Ascending aorta (tissue), 2 donors: Measurements from ENCODE around the gene ZMAT5. TPM values are rescaled to one million over a fixed set of nuclear protein-coding genes. Genes with fewer than 3 reads are reported as not detected.

Experiments used
- DNase-seq, 2 donors: peaks; one replicate each; pipeline ENCODE4 v3.0.0-alpha.2; 2019; ENCODE audit warnings: low spot score in 2 of 2
- H3K27ac ChIP-seq, 2 donors: fragments of 200-600 bp; sonication (generic); one replicate each; pipeline ENCODE4 v1.5.1; 2016 to 2017; ENCODE audit warnings: mild to moderate bottlenecking in 1 of 2
- H3K27me3 ChIP-seq: fragments of 200-600 bp; sonication (generic); one replicate; pipeline ENCODE4 v1.5.1; 2017
- H3K36me3 ChIP-seq, 2 donors: fragments of 200-600 bp; sonication (generic); one replicate each; pipeline ENCODE4 v1.5.1; 2016
- H3K4me1 ChIP-seq, 2 donors: fragments of 200-600 bp; sonication (generic); one replicate each; pipeline ENCODE4 v1.5.1; 2016 to 2017; ENCODE audit warnings: mild to moderate bottlenecking in 1 of 2
- H3K4me3 ChIP-seq, 2 donors: fragments of 200-600 bp; sonication (generic); one replicate each; pipeline ENCODE4 v1.5.1; 2016 to 2017; ENCODE audit warnings: mild to moderate bottlenecking in 1 of 2
- H3K9me3 ChIP-seq, 2 donors: fragments of 200-600 bp; sonication (generic); one replicate each; pipeline ENCODE4 v1.5.1; 2016
- intact Hi-C: fragments of 100-400 bp; cut with DNase I; formaldehyde crosslinking; loops from one replicate; pipeline ENCODE4 v1.15.1; 2023
- total RNA-seq: library from RNA; depleted of rRNA; stranded (reverse); fragments of >200 nt; gene quantifications from one replicate; pipeline ENCODE4 v1.1.0, GENCODE V29; 2016
- TF ChIP-seq, protein P1 (sequence below), 3 experiments: fragments of 200-600 bp in 2 of 3; fragments of 450-650 bp in 1 of 3; sonication (generic) in 2 of 3; IDR thresholded peaks; one replicate each; pipeline ENCODE4 v1.5.1; 2016 to 2019; ENCODE audit warnings: antibody characterized with exemption in 3 of 3, mild to moderate bottlenecking in 1 of 3, moderate library complexity in 1 of 3

ZMAT5 gene
- total RNA-seq, 1 donor from 2014 or later: 59.3 TPM

DNA sequence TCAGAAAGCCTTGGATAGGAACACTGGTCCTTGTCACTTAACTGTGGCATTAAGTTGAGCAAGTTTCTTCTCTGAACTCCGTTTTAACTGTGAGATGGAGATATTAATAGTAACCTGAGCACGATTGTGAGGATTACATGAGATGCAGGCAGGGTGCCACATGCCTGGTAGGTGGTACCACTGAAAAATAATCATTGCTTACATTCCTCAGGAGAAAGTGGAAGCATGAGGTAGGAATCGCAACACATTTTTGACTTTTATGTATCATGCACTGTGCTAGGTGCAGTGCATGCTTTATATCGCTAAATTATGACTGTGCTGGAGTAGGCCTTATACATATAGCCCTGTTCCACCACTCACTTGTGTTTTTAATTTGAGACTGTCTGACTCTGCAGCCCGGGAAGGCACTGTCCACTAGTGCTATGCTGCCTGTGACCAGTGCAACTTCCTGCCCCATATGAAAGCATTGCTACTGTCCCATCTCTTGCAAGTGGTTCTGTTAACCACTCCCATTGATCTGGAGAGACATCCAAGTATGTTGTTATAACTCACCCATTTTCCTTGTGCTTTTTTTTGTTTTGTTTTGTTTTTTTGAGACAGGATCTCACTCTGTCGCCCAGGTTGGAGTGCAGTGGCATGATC is 1.4 kb upstream of the ZMAT5 start:
- Histone ChIP-seq H3K4me3 (peak overlapping the region; percentile 81 to 91), H3K27ac (no peak overlapping the region), H3K4me1 (peaks cover 9 to 17% of the 10 kb centered on the region in 2 donors), H3K36me3 (peaks cover 14 to 27% of the 10 kb centered on the region in 2 donors), H3K27me3 (no peaks in the 10 kb centered on the region), H3K9me3 (no peaks in the 10 kb centered on the region)
- intact Hi-C loops: no loop called here
- TF ChIP-seq, protein P1, sequence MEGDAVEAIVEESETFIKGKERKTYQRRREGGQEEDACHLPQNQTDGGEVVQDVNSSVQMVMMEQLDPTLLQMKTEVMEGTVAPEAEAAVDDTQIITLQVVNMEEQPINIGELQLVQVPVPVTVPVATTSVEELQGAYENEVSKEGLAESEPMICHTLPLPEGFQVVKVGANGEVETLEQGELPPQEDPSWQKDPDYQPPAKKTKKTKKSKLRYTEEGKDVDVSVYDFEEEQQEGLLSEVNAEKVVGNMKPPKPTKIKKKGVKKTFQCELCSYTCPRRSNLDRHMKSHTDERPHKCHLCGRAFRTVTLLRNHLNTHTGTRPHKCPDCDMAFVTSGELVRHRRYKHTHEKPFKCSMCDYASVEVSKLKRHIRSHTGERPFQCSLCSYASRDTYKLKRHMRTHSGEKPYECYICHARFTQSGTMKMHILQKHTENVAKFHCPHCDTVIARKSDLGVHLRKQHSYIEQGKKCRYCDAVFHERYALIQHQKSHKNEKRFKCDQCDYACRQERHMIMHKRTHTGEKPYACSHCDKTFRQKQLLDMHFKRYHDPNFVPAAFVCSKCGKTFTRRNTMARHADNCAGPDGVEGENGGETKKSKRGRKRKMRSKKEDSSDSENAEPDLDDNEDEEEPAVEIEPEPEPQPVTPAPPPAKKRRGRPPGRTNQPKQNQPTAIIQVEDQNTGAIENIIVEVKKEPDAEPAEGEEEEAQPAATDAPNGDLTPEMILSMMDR (IDR thresholded peaks at IDR 0.05): no peak
- no peak for DNase-seq

DNA sequence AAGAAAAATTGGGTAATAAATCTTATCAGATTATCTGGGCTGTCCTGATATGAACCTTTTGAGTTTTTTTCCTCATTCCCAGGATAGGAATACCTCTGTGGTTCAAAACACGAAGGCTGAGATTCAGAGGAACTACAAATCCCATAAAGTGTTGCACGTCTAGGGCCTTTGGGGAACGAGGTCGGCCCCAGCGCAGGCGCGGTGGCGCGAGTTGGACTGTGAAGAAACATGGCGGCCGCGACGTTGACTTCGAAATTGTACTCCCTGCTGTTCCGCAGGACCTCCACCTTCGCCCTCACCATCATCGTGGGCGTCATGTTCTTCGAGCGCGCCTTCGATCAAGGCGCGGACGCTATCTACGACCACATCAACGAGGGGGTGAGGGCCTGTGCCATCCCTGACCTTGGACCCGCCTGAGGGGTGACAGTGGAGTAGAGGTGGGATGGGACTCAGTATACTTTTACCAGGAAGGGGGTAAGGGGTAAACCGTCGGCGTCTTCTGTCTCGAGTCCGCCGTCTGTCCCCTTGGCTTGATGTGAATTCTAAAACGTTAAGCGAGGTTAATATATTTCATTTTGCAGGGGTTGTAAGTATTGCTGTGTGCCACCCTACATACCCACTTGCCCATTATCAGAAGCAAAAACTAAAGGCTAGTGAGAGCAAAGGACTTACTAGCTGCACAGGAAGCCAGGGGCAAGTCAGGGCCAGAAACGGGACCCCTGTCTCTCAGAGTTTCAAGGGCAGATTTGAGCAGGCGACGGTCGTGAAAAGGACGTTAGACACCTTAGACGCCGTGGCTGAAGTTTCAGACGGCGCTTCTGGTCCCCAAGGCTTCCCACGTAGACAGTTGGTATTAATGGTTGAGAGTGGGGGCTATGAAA is 604 bp upstream of the ZMAT5 start, which contains the start of gene UQCR10:
Gene UQCR10 (plus strand): TSS at position 199 of the 881 bp plus-strand sequence. CDS start 30 bp downstream, at position 229.
- H3K36me3 ChIP-seq: peaks cover 14 to 27% of the 10 kb centered on the region in 2 donors
- intact Hi-C loops: loop anchor here (1.0 to 2.0 kb wide), 5 partner anchors 32 to 589 kb away; partner anchors contain the start of genes ASCC2, MTMR3, NF2 and SF3A1
- H3K4me3 ChIP-seq: peak within 1 kb of the TSS; percentile 81 to 91
- H3K27ac ChIP-seq: peak within 1 kb of the TSS; percentile 70 to 78
- H3K9me3 ChIP-seq: no peaks in the 10 kb centered on the region
- peak; percentile 69 to 95 for DNase-seq
- TF ChIP-seq, protein P1 (IDR thresholded peaks at IDR 0.05): no peak
- H3K4me1 ChIP-seq: peaks cover 9 to 17% of the 10 kb centered on the region in 2 donors
- H3K27me3 ChIP-seq: no peaks in the 10 kb centered on the region

DNA sequence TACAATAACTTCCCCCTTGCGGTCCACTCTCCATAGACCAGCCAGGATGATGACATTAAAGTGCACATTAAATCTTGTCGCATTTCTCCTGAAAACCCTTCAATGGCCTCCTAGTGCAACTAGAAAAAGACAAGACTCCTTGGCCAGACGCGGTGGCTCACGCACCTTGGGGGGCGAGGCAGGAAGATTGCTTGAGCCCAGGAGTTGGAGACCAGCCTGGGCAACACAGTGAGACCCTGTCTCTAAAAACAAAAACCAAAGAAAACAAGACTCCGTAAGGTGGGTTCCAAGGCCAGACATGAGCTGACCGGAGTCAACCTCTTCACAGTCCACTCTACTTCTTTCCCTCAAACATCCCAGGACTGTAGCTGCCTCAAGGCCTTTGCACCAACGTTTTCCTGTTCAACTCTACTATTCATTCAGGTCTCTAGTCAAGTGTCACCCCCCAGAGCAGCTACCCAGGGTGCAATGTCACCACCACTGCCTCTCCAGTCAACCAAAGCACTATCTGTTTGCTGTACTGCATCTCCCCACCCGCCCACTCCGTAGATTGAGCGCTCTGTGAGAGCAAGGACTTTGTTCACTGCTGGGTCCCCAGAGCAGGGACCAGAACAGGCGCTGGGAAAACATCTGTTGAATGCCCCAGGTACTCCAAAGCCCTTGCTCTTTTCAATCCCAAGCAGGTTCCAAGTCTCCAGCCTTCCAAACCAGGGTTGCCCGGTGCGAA is 739 bp downstream of the ZMAT5 start:
- H3K9me3 ChIP-seq: no peaks in the 10 kb centered on the region
- H3K27me3 ChIP-seq: no peaks in the 10 kb centered on the region
- peak overlapping the region; percentile 81 to 91 for H3K4me3 ChIP-seq
- TF ChIP-seq, protein P1 (IDR thresholded peaks at IDR 0.05): no peak
- H3K36me3 ChIP-seq: peaks cover 11 to 21% of the 10 kb centered on the region in 2 donors
- H3K27ac ChIP-seq: peak overlapping the region; percentile 53 to 78
- peaks cover 9 to 17% of the 10 kb centered on the region in 2 donors for H3K4me1 ChIP-seq
- intact Hi-C loops: loop anchor here (2.0 kb wide), 2 partner anchors 73 to 117 kb away; partner anchors contain the start of genes ASCC2 and MTMR3
- DNase-seq: no peak

DNA sequence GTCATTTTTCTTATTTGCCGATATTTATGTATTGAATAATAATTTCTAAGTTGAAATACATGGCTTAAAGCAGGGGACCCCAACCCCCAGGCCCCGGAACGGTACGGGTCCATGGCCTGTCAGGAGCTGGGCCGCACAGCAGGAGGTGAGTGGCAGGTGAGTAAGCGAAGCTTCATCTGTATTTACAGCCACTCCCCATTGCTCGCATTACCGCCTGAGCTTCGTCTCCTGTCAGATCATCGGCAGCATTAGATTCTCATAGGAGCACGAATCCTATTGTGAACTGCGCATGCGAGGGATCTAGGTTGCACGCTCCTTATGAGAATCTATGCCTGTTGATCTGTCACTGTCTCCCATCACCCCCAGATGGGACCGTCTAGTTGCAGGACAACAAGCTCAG is 4.5 kb downstream of the ZMAT5 start:
- TF ChIP-seq, protein P1 (IDR thresholded peaks at IDR 0.05): no peak
- H3K4me3 ChIP-seq: no peak overlapping the region
- intact Hi-C loops: no loop called here
- no peak overlapping the region for H3K27ac ChIP-seq
- no peak for DNase-seq
- H3K27me3 ChIP-seq: no peaks in the 10 kb centered on the region
- H3K9me3 ChIP-seq: no peaks in the 10 kb centered on the region
- H3K4me1 ChIP-seq: peaks cover 5 to 6% of the 10 kb centered on the region in 2 donors
- no peaks in the 10 kb centered on the region for H3K36me3 ChIP-seq

DNA sequence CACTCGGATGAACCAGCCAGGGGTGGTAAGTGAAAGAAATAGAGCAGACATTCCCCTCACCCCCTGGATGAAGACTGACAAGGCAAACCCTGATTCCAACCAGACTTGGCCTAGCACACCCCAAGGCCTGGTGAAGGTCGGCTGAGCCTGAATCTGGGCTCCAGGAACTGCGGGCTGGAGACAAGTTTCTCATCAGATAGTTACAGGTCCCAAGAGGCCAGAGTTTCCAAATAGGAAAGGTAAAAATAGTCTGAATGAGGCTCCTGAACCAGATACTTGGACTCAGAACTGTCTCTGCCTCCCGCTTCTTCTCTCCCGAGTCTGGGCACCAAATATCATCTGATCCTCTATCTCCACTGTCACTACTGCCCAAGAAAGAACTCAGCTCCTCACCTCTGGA is 7.8 kb downstream of the ZMAT5 start:
- TF ChIP-seq, protein P1 (IDR thresholded peaks at IDR 0.05): no peak
- Histone ChIP-seq H3K36me3 (peaks cover 0 to 5% of the 10 kb centered on the region in 2 donors), H3K9me3 (no peaks in the 10 kb centered on the region), H3K27me3 (no peaks in the 10 kb centered on the region), H3K4me3 (no peak overlapping the region), H3K4me1 (no peaks in the 10 kb centered on the region), H3K27ac (no peak overlapping the region)
- intact Hi-C loops: no loop called here
- no peak for DNase-seq
